WTC11 (cell line): ENCODE data around the gene GALNT3.

ENCODE experiments used
- ARID4B ChIP-seq: sonication (generic); formaldehyde crosslinking; IDR thresholded peaks from 2 replicates; pipeline ENCODE4 v1.8.0; 2023; ENCODE audit warnings: missing genetic modification reagents, mild to moderate bottlenecking, borderline replicate concordance
- CTCF ChIP-seq: fragments of 200-600 bp; IDR thresholded peaks from 2 replicates; pipeline ENCODE4 v1.8.0; 2022; ENCODE audit warnings: antibody characterized with exemption
- FOXJ3 ChIP-seq: sonication (generic); formaldehyde crosslinking; IDR thresholded peaks from 2 replicates; pipeline ENCODE4 v1.9.0; 2021; ENCODE audit warnings: missing genetic modification reagents, mild to moderate bottlenecking, borderline replicate concordance
- GTF2I ChIP-seq: fragments of 250-450 bp; sonication (Bioruptor Pico); conservative IDR thresholded peaks from 2 replicates; pipeline ENCODE4 v1.4.0; 2021; ENCODE audit warnings: mild to moderate bottlenecking
- MAX ChIP-seq: sonication (generic); formaldehyde crosslinking; IDR thresholded peaks from 2 replicates; pipeline ENCODE4 v1.8.0; 2022; ENCODE audit warnings: mild to moderate bottlenecking, missing genetic modification reagents
- NFE2L1 ChIP-seq: sonication (generic); formaldehyde crosslinking; IDR thresholded peaks from 2 replicates; pipeline ENCODE4 v1.8.1; 2023; ENCODE audit warnings: missing genetic modification reagents
- NR3C1 ChIP-seq: sonication (generic); formaldehyde crosslinking; conservative IDR thresholded peaks from 2 replicates; pipeline ENCODE4 v1.8.1; 2023; ENCODE audit warnings: low read depth, mild to moderate bottlenecking, missing genetic modification reagents
- OVOL2 ChIP-seq: fragments of 250-450 bp; sonication (Bioruptor Pico); IDR thresholded peaks from 2 replicates; pipeline ENCODE4 v1.9.0; 2021; ENCODE audit warnings: mild to moderate bottlenecking, borderline replicate concordance
- RELA ChIP-seq: sonication (generic); formaldehyde crosslinking; IDR thresholded peaks from 2 replicates; pipeline ENCODE4 v1.8.1; 2022; ENCODE audit warnings: missing genetic modification reagents, mild to moderate bottlenecking, borderline replicate concordance
- SMAD3 ChIP-seq: sonication (generic); formaldehyde crosslinking; IDR thresholded peaks from 2 replicates; pipeline ENCODE4 v1.8.0; 2022; ENCODE audit warnings: missing genetic modification reagents, mild to moderate bottlenecking, borderline replicate concordance
- SMAD4 ChIP-seq: sonication (generic); formaldehyde crosslinking; IDR thresholded peaks from 2 replicates; pipeline ENCODE4 v1.8.0; 2022; ENCODE audit warnings: mild to moderate bottlenecking, missing genetic modification reagents
- USF1 ChIP-seq: sonication (generic); formaldehyde crosslinking; IDR thresholded peaks from 2 replicates; pipeline ENCODE4 v1.8.0; 2022; ENCODE audit warnings: mild to moderate bottlenecking, missing genetic modification reagents
- USF2 ChIP-seq: sonication (generic); formaldehyde crosslinking; IDR thresholded peaks from 2 replicates; pipeline ENCODE4 v1.8.1; 2023; ENCODE audit warnings: mild to moderate bottlenecking, missing genetic modification reagents, moderate library complexity
- ZNF416 ChIP-seq: fragments of 250-450 bp; sonication (Bioruptor Pico); IDR thresholded peaks from 2 replicates; pipeline ENCODE4 v1.9.0; 2021; ENCODE audit warnings: mild to moderate bottlenecking, inconsistent platforms

GRCh38 chr2:165839610-165840009, 45.6 kb upstream of the GALNT3 start:
- TF ChIP-seq ZNF416 (CRISPR knock-in tag) (no peak), USF1 (CRISPR knock-in tag) (no peak), CTCF (no peak), GTF2I (CRISPR knock-in tag) (no peak), USF2 (CRISPR knock-in tag) (no peak), FOXJ3 (CRISPR knock-in tag) (no peak), OVOL2 (CRISPR knock-in tag) (no peak), MAX (CRISPR knock-in tag) (no peak), SMAD3 (CRISPR knock-in tag) (no peak), NFE2L1 (CRISPR knock-in tag) (no peak), RELA (CRISPR knock-in tag) (no peak), NR3C1 (CRISPR knock-in tag) (no peak), ARID4B (CRISPR knock-in tag) (no peak), SMAD4 (CRISPR knock-in tag) (no peak)
